Endodermal cell (in vitro differentiated cells): Measurements from ENCODE around the gene PNPLA7. TPM values are rescaled to one million over a fixed set of nuclear protein-coding genes. Genes with fewer than 3 reads are reported as not detected.
"Not testable (repeated sequence)": the region's sequence is repeated elsewhere in the genome, so short reads cannot be mapped to it uniquely, and the experiment has no call there.

Source experiments
- DNase-seq: peaks from one replicate; pipeline ENCODE4 v3.0.0-alpha.2; 2017
- H3K27ac ChIP-seq: 2 replicates; pipeline ENCODE4 v1.5.1; 2013; ENCODE audit warnings: mild to moderate bottlenecking, low read depth, low read length, moderate library complexity
- H3K27me3 ChIP-seq: 2 replicates; pipeline ENCODE4 v1.6.1; 2013; ENCODE audit warnings: mild to moderate bottlenecking, low read length, moderate library complexity; ENCODE audit not compliant: insufficient read depth, control insufficient read depth, poor library complexity, severe bottlenecking
- H3K36me3 ChIP-seq: 2 replicates; pipeline ENCODE4 v1.7.0; 2013; ENCODE audit warnings: mild to moderate bottlenecking, low read length, moderate library complexity; ENCODE audit not compliant: control insufficient read depth, insufficient read depth
- H3K4me1 ChIP-seq: one replicate; pipeline ENCODE4 v1.7.0; 2013; ENCODE audit warnings: low read length; ENCODE audit not compliant: control insufficient read depth, insufficient read depth
- H3K4me3 ChIP-seq: 2 replicates; pipeline ENCODE4 v1.5.1; 2013; ENCODE audit warnings: mild to moderate bottlenecking, low read length, moderate library complexity
- H3K9ac ChIP-seq: 2 replicates; pipeline ENCODE4 v1.6.1; 2013; ENCODE audit warnings: mild to moderate bottlenecking, low read length, moderate library complexity; ENCODE audit not compliant: poor library complexity, severe bottlenecking; ENCODE audit errors: extremely low read depth
- H3K9me3 ChIP-seq: 2 replicates; pipeline ENCODE4 v1.6.1; 2013; ENCODE audit warnings: mild to moderate bottlenecking, low read length, moderate library complexity; ENCODE audit not compliant: control insufficient read depth
- H3K27ac Mint-ChIP-seq: 2 replicates; pipeline ENCODE4 v1.8.0; 2020; ENCODE audit warnings: mixed read lengths
- H3K27me3 Mint-ChIP-seq: 2 replicates; pipeline ENCODE4 v1.8.0; 2021; ENCODE audit warnings: mild to moderate bottlenecking, mixed read lengths; ENCODE audit not compliant: insufficient read depth
- H3K36me3 Mint-ChIP-seq: 2 replicates; pipeline ENCODE4 v1.8.0; 2020; ENCODE audit warnings: low read depth, mixed read lengths
- H3K4me1 Mint-ChIP-seq: 2 replicates; pipeline ENCODE4 v1.8.0; 2020; ENCODE audit warnings: mixed read lengths
- H3K4me3 Mint-ChIP-seq: 2 replicates; pipeline ENCODE4 v1.8.0; 2020; ENCODE audit warnings: mild to moderate bottlenecking, moderate library complexity, mixed read lengths
- H3K9me3 Mint-ChIP-seq: 2 replicates; pipeline ENCODE4 v1.8.0; 2020; ENCODE audit warnings: mild to moderate bottlenecking, mixed read lengths
- CTCF ChIP-seq: fragments of 200-600 bp; sonication (generic); conservative IDR thresholded peaks from 2 replicates; pipeline ENCODE4 v1.5.0; 2021; ENCODE audit warnings: antibody characterized with exemption, mild to moderate bottlenecking
- WGBS, 2 experiments: methylation state at CpG; one replicate each; pipeline versions ENCODE4 v1.1.5 to v1.1.7; 2013; ENCODE audit warnings: missing lambda C conversion rate in 2 of 2, mixed read lengths in 1 of 2; ENCODE audit not compliant: insufficient coverage in 1 of 2, insufficient read length in 1 of 2; 5-methylcytosine and 5-hydroxymethylcytosine counted together
- total RNA-seq, 2 donors: library from RNA; stranded (reverse); fragmentation: NEBNext Ultra II Directional in 1 of 2; extraction: Animal tissue kit (Norgen Biotek cat#: 25700) in 1 of 2; gene quantifications; 2 replicates in 1 of 2; 3 replicates in 1 of 2; pipeline ENCODE4 v1.2.1, GENCODE V29; 2021

PNPLA7 gene
- total RNA-seq, 2 donors from 2014 or later, result 2.0 to 2.4 TPM

GRCh38 chr9:137574192-137574591 is 24.0 kb upstream of the PNPLA7 start:
- peaks cover 7% of the 10 kb centered on the region for H3K4me1 ChIP-seq
- H3K4me3 Mint-ChIP-seq, result no peak overlapping the region
- no peak overlapping the region for H3K4me3 ChIP-seq
- peaks cover 47% of the 10 kb centered on the region for H3K36me3 ChIP-seq
- H3K4me1 Mint-ChIP-seq, result peaks cover 13% of the 10 kb centered on the region
- H3K27me3 Mint-ChIP-seq, result no peaks in the 10 kb centered on the region
- no peak for TF ChIP-seq CTCF
- no peaks in the 10 kb centered on the region for H3K9me3 Mint-ChIP-seq
- DNase-seq, result no peak
- no peak overlapping the region for H3K27ac ChIP-seq
- H3K36me3 Mint-ChIP-seq, result peaks cover 53% of the 10 kb centered on the region
- no peak overlapping the region for H3K9ac ChIP-seq
- H3K9me3 ChIP-seq, result no peaks in the 10 kb centered on the region
- no peak overlapping the region for H3K27ac Mint-ChIP-seq
- WGBS, 2 experiments, result 93 to 94% methylated on average over 10 of the region's 10 CpGs
- H3K27me3 ChIP-seq, result no peaks in the 10 kb centered on the region

GRCh38 chr9:137570566-137570965 is 20.4 kb upstream of the PNPLA7 start:
- WGBS, 2 experiments, result 95 to 100% methylated on average over 2 to 3 of the region's 3 CpGs
- Mint-ChIP-seq H3K9me3 (no peaks in the 10 kb centered on the region), H3K4me3 (no peak overlapping the region), H3K27ac (no peak overlapping the region), H3K36me3 (peaks cover 47% of the 10 kb centered on the region), H3K27me3 (no peaks in the 10 kb centered on the region), H3K4me1 (no peaks in the 10 kb centered on the region)
- no peak for TF ChIP-seq CTCF
- Histone ChIP-seq H3K4me1 (no peaks in the 10 kb centered on the region), H3K9ac (no peak overlapping the region), H3K27ac (no peak overlapping the region), H3K9me3 (no peaks in the 10 kb centered on the region), H3K36me3 (peaks cover 33% of the 10 kb centered on the region), H3K4me3 (no peak overlapping the region), H3K27me3 (no peaks in the 10 kb centered on the region)
- no peak for DNase-seq

GRCh38 chr9:137569609-137570203 is 19.5 kb upstream of the PNPLA7 start:
- Mint-ChIP-seq H3K4me1 (no peaks in the 10 kb centered on the region), H3K4me3 (no peak overlapping the region), H3K9me3 (no peaks in the 10 kb centered on the region), H3K27me3 (no peaks in the 10 kb centered on the region), H3K27ac (no peak overlapping the region), H3K36me3 (peaks cover 41% of the 10 kb centered on the region)
- WGBS, 2 experiments, result 86 to 100% methylated on average over 1 to 5 of the region's 5 CpGs
- peaks cover 26% of the 10 kb centered on the region for H3K36me3 ChIP-seq
- no peaks in the 10 kb centered on the region for H3K9me3 ChIP-seq
- no peak overlapping the region for H3K4me3 ChIP-seq
- DNase-seq, result no peak
- no peaks in the 10 kb centered on the region for H3K4me1 ChIP-seq
- no peak overlapping the region for H3K27ac ChIP-seq
- no peaks in the 10 kb centered on the region for H3K27me3 ChIP-seq
- H3K9ac ChIP-seq, result no peak overlapping the region
- no peak for TF ChIP-seq CTCF

- not testable (repeated sequence) for H3K4me3 Mint-ChIP-seq, H3K9ac ChIP-seq, H3K4me1 ChIP-seq, H3K9me3 ChIP-seq, H3K27me3 Mint-ChIP-seq, DNase-seq, H3K4me1 Mint-ChIP-seq, H3K9me3 Mint-ChIP-seq, H3K4me3 ChIP-seq, H3K27ac ChIP-seq, H3K27ac Mint-ChIP-seq, H3K27me3 ChIP-seq
- H3K36me3 Mint-ChIP-seq, result peaks cover 41% of the 10 kb centered on the region
- peaks cover 28% of the 10 kb centered on the region for H3K36me3 ChIP-seq
- WGBS, 2 experiments, result 97 to 98% methylated on average over 4 to 5 of the region's 5 CpGs
These were observed 18.2 kb upstream of the PNPLA7 start for GRCh38 chr9:137568445-137568844.
